Uterus (tissue), 4 donors: ENCODE results near the gene RASGEF1C. TPM values are rescaled to one million over a fixed set of nuclear protein-coding genes. Genes with fewer than 3 reads are reported as not detected.

Experiments used
- DNase-seq, 2 donors: peaks; one replicate each; pipeline ENCODE4 v3.0.0-alpha.2; 2019 to 2020
- H3K27ac ChIP-seq, 2 donors: fragments of 200-600 bp; sonication (generic); 1 replicate in 1 of 2; 2 replicates in 1 of 2; pipeline ENCODE4 v1.5.1; 2016 to 2018
- H3K27me3 ChIP-seq, 2 donors: fragments of 200-600 bp; sonication (generic); one replicate each; pipeline ENCODE4 v1.5.1; 2018 to 2019; ENCODE audit warnings: control low read depth in 1 of 2
- H3K36me3 ChIP-seq, 2 donors: fragments of 200-600 bp; sonication (generic); one replicate each; pipeline ENCODE4 v1.5.1; 2019; ENCODE audit warnings: control low read depth in 1 of 2
- H3K4me1 ChIP-seq, 2 donors: fragments of 200-600 bp; sonication (generic); one replicate each; pipeline ENCODE4 v1.5.1; 2018 to 2019; ENCODE audit warnings: control low read depth in 1 of 2
- H3K4me3 ChIP-seq, 2 donors: fragments of 200-600 bp; sonication (generic); 1 replicate in 1 of 2; 2 replicates in 1 of 2; pipeline ENCODE4 v1.5.1; 2018 to 2019; ENCODE audit warnings: mild to moderate bottlenecking in 1 of 2
- H3K9me3 ChIP-seq, 2 donors: fragments of 200-600 bp; sonication (generic); one replicate each; pipeline ENCODE4 v1.5.1; 2019; ENCODE audit warnings: control low read depth in 1 of 2
- POLR2A ChIP-seq, 2 donors: fragments of 450-650 bp; IDR thresholded peaks; one replicate each; pipeline ENCODE4 v1.6.1; 2016; ENCODE audit warnings: antibody characterized with exemption in 2 of 2, mild to moderate bottlenecking in 1 of 2, moderate library complexity in 1 of 2
- intact Hi-C: fragments of 100-400 bp; cut with DNase I; formaldehyde crosslinking; loops from one replicate; pipeline ENCODE4 v1.15.1; 2023; ENCODE audit warnings: low total_unique reads
- total RNA-seq, 4 donors: library from RNA; depleted of rRNA in 3 of 4; stranded (reverse); fragments of >200 nt in 3 of 4; gene quantifications; one replicate each; pipeline versions ENCODE4 v1.1.0 to v1.2.4, GENCODE V29; 2014 to 2023
- TF ChIP-seq, protein P1 (sequence below), 4 experiments: fragments of 200-600 bp in 2 of 4; fragments of 450-650 bp in 2 of 4; sonication (generic) in 2 of 4; IDR thresholded peaks; one replicate each; pipeline ENCODE4 v1.5.1; 2016 to 2019; ENCODE audit warnings: antibody characterized with exemption in 4 of 4, mild to moderate bottlenecking in 2 of 4, moderate library complexity in 1 of 4
- donor health status: DM: yes; HTN: yes; CAD: no.

Gene RASGEF1C
- total RNA-seq, 4 donors from 2014 or later, result 1.2 TPM; not detected in 3

DNA sequence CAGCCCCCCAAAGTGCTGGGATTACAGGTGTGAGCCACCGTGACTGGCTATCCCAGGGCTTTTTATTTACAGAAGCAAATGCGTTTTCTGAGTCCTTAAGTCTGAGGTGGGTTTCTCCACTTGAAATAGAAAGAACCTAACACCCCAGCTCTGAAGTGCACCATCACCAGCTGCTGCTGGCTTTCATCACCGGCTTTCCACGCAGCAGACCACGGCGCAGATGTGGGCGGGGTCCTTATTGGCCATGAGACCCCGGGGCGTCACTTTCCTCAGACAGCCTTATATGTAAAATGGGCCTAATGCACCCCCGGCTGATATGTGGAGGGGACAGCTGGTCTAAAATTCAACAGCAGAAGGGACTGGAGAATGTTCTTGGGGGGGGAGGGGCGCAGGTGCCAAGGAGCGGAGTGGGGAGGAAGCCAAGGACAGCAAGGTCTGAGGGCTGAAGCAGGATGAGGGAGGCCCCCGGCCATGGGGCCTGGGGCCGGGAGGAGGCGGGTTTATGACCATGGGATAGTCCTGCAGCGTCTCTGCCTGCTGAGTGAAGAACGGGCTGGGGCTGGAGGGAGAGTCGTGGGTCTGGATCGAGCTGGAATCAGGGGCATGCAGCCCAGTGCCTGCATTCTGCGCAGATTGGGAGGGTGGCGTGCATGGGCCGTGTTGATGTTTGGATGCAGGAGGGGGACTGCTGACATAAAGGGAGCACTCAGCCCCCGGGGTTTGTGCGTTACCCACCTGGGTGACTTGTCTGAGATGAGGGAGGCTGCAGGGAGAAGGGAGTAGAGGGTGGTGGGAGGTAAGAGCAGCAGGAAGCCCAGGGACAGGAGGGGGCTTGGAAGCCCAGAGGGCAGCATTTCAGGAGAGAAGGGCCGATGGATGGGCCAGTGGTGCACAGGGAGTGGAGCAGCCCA, 30.2 kb downstream of the RASGEF1C start:
- H3K27ac ChIP-seq, result no peak overlapping the region
- intact Hi-C loops, result no loop called here
- TF ChIP-seq, protein P1, sequence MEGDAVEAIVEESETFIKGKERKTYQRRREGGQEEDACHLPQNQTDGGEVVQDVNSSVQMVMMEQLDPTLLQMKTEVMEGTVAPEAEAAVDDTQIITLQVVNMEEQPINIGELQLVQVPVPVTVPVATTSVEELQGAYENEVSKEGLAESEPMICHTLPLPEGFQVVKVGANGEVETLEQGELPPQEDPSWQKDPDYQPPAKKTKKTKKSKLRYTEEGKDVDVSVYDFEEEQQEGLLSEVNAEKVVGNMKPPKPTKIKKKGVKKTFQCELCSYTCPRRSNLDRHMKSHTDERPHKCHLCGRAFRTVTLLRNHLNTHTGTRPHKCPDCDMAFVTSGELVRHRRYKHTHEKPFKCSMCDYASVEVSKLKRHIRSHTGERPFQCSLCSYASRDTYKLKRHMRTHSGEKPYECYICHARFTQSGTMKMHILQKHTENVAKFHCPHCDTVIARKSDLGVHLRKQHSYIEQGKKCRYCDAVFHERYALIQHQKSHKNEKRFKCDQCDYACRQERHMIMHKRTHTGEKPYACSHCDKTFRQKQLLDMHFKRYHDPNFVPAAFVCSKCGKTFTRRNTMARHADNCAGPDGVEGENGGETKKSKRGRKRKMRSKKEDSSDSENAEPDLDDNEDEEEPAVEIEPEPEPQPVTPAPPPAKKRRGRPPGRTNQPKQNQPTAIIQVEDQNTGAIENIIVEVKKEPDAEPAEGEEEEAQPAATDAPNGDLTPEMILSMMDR (IDR thresholded peaks at IDR 0.05), result no peak
- no peak for TF ChIP-seq POLR2A (IDR thresholded peaks at IDR 0.05)
- H3K27me3 ChIP-seq, result no peaks in the 10 kb centered on the region
- no peak for DNase-seq
- no peak overlapping the region for H3K4me3 ChIP-seq
- H3K4me1 ChIP-seq, result no peaks in the 10 kb centered on the region
- H3K9me3 ChIP-seq, result no peaks in the 10 kb centered on the region
- H3K36me3 ChIP-seq, result no peaks in the 10 kb centered on the region

GRCh38 chr5:180176191-180176590, 32.8 kb downstream of the RASGEF1C start:
- no peaks in the 10 kb centered on the region for H3K36me3 ChIP-seq
- no peaks in the 10 kb centered on the region for H3K4me1 ChIP-seq
- no peak for TF ChIP-seq POLR2A (IDR thresholded peaks at IDR 0.05)
- TF ChIP-seq, protein P1 (IDR thresholded peaks at IDR 0.05), result no peak
- intact Hi-C loops, result no loop called here
- H3K9me3 ChIP-seq, result no peaks in the 10 kb centered on the region
- DNase-seq, result no peak
- H3K27me3 ChIP-seq, result no peaks in the 10 kb centered on the region
- H3K4me3 ChIP-seq, result no peak overlapping the region
- no peak overlapping the region for H3K27ac ChIP-seq

DNA sequence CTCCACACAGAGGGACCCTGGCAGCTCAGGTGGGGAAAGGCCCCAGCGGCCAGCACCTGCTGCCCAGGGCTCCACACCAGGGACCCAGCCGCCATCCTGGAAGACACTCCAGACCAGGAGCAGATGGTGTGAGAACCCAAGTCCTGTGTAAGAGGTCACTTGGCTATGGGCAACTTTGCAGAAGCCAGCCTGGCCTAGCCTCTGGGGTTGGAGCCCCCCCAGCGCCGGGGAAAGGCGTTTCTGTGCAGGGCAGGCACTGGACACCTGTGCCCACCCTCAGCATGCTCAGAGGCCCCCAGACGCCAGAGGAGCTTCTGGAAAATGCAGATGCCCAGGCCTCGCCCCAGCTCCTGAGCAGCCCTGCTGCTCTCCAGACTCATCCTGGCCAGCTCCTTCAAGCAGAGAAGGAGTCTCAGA, 34.0 kb downstream of the RASGEF1C start:
- no peaks in the 10 kb centered on the region for H3K36me3 ChIP-seq
- no peaks in the 10 kb centered on the region for H3K27me3 ChIP-seq
- H3K9me3 ChIP-seq, result no peaks in the 10 kb centered on the region
- no peaks in the 10 kb centered on the region for H3K4me1 ChIP-seq
- H3K4me3 ChIP-seq, result no peak overlapping the region
- TF ChIP-seq POLR2A (IDR thresholded peaks at IDR 0.05), result no peak
- TF ChIP-seq, protein P1 (IDR thresholded peaks at IDR 0.05), result no peak
- H3K27ac ChIP-seq, result no peak overlapping the region
- intact Hi-C loops, result no loop called here
- no peak for DNase-seq

DNA sequence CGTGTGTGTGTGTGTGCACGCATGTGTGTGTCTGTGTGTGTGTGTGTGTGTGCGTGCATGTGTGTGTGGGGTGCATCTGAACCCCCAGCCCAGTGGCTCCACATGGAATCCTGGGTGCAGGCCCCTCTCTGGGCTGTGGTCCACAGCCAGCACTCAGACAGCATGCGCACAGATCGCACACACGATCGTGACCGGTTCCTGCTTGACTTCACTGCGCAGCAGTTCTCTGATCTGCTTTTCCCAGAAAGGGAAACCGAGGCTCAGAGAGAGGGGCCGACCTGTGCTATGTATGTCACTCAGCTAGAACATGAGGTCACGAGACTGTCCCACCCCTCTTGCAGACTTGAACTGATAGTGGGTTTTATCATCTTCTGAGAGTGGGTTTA, 34.4 kb downstream of the RASGEF1C start:
- Histone ChIP-seq H3K27ac (no peak overlapping the region), H3K9me3 (no peaks in the 10 kb centered on the region), H3K4me3 (no peak overlapping the region), H3K4me1 (no peaks in the 10 kb centered on the region), H3K36me3 (no peaks in the 10 kb centered on the region), H3K27me3 (no peaks in the 10 kb centered on the region)
- no peak for DNase-seq
- no peak for TF ChIP-seq POLR2A (IDR thresholded peaks at IDR 0.05)
- TF ChIP-seq, protein P1 (IDR thresholded peaks at IDR 0.05), result no peak
- intact Hi-C loops, result no loop called here

- Histone ChIP-seq H3K4me3 (no peak overlapping the region), H3K27ac (no peak overlapping the region), H3K4me1 (no peaks in the 10 kb centered on the region), H3K36me3 (no peaks in the 10 kb centered on the region), H3K9me3 (no peaks in the 10 kb centered on the region), H3K27me3 (no peaks in the 10 kb centered on the region)
- no peak for DNase-seq
- intact Hi-C loops, result no loop called here
- TF ChIP-seq, protein P1 (IDR thresholded peaks at IDR 0.05), result no peak
- no peak for TF ChIP-seq POLR2A (IDR thresholded peaks at IDR 0.05)
Observed at GRCh38 chr5:180173875-180174586, 35.0 kb downstream of the RASGEF1C start.
